Right atrium auricular region (tissue), 2 donors: ENCODE results near the gene CHADL. TPM values are rescaled to one million over a fixed set of nuclear protein-coding genes. Genes with fewer than 3 reads are reported as not detected.

ENCODE experiments used
- DNase-seq: peaks from one replicate; pipeline ENCODE4 v3.0.0-alpha.2; 2019; ENCODE audit warnings: low spot score
- H3K27ac ChIP-seq, 2 donors: fragments of 200-600 bp; sonication (generic); 1 replicate in 1 of 2; 2 replicates in 1 of 2; pipeline ENCODE4 v1.5.1; 2016 to 2019
- H3K27me3 ChIP-seq, 2 donors: fragments of 200-600 bp; sonication (generic); one replicate each; pipeline versions ENCODE4 v1.5.1 to v1.6.0; 2017 to 2019
- H3K36me3 ChIP-seq: fragments of 200-600 bp; sonication (generic); one replicate; pipeline ENCODE4 v1.5.1; 2016
- H3K4me1 ChIP-seq, 2 donors: fragments of 200-600 bp; sonication (generic); one replicate each; pipeline versions ENCODE4 v1.5.1 to v1.6.0; 2017 to 2019
- H3K4me3 ChIP-seq, 2 donors: fragments of 200-600 bp; sonication (generic); 1 replicate in 1 of 2; 2 replicates in 1 of 2; pipeline ENCODE4 v1.5.1; 2017 to 2019; ENCODE audit warnings: mild to moderate bottlenecking in 1 of 2, moderate library complexity in 1 of 2
- H3K9me3 ChIP-seq, 2 donors: fragments of 200-600 bp; sonication (generic); one replicate each; pipeline ENCODE4 v1.5.1; 2019
- total RNA-seq, 2 donors: library from RNA; depleted of rRNA; stranded (reverse); fragments of >200 nt; gene quantifications; one replicate each; pipeline ENCODE4 v1.1.0, GENCODE V29; 2016
- TF ChIP-seq, protein P1 (sequence below), 2 donors: fragments of 200-600 bp; sonication (generic); IDR thresholded peaks; one replicate each; pipeline ENCODE4 v1.5.1; 2019; ENCODE audit warnings: antibody characterized with exemption in 2 of 2

CHADL gene
- total RNA-seq, 2 donors from 2014 or later, result 8.3 to 16.1 TPM

DNA sequence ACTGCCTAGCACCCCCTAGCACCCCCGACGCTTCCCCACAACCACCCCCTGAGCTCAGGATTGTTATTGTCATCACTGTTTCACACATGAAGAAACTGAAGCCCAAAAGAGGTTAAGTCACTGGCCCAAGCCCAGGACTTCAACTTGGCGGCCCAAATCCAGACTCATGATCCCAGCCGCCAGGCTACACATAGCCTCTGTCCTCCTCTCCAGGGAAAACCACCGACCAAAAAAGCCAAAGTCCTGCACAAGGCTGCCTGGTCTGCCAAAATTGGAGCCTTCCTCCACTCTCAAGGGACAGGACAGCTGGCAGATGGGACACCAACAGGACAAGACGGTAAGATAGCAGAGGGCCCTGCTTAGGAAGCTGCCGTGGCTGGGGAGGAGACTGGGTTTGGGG lies 24.8 kb downstream of the CHADL start:
- H3K4me3 ChIP-seq, result no peak overlapping the region

DNA sequence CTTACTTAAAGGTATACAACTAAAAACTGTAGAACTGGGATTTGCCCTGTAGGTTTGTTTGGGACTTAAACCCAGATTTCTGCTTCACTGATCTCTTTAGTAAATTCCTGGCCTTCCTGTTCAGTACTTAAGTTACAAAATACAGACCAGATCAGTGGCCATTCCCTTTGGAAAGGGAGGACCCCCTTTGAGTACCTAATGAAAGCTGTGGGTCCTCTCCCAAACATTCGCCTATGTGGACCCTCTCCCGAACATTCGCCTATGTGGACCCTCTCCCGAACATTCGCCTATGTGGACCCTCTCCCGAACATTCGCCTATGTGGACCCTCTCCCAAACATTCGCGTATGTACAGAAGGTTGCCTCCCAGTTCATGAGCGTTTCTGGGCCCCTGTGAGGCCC lies 25.3 kb downstream of the CHADL start:
- Histone ChIP-seq H3K27me3 (no peaks in the 10 kb centered on the region), H3K36me3 (peaks cover 42% of the 10 kb centered on the region), H3K4me3 (no peak overlapping the region), H3K27ac (no peak overlapping the region), H3K4me1 (peaks cover 0 to 28% of the 10 kb centered on the region in 2 donors), H3K9me3 (no peaks in the 10 kb centered on the region)
- TF ChIP-seq, protein P1, sequence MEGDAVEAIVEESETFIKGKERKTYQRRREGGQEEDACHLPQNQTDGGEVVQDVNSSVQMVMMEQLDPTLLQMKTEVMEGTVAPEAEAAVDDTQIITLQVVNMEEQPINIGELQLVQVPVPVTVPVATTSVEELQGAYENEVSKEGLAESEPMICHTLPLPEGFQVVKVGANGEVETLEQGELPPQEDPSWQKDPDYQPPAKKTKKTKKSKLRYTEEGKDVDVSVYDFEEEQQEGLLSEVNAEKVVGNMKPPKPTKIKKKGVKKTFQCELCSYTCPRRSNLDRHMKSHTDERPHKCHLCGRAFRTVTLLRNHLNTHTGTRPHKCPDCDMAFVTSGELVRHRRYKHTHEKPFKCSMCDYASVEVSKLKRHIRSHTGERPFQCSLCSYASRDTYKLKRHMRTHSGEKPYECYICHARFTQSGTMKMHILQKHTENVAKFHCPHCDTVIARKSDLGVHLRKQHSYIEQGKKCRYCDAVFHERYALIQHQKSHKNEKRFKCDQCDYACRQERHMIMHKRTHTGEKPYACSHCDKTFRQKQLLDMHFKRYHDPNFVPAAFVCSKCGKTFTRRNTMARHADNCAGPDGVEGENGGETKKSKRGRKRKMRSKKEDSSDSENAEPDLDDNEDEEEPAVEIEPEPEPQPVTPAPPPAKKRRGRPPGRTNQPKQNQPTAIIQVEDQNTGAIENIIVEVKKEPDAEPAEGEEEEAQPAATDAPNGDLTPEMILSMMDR (IDR thresholded peaks at IDR 0.05), result no peak
- no peak for DNase-seq

More for the DNA sequence above, 24.8 kb downstream of the CHADL start:
- Histone ChIP-seq H3K27ac (peak overlapping the region; percentile 59 to 73), H3K9me3 (no peaks in the 10 kb centered on the region), H3K27me3 (no peaks in the 10 kb centered on the region), H3K4me1 (peaks cover 0 to 28% of the 10 kb centered on the region in 2 donors), H3K36me3 (peaks cover 42% of the 10 kb centered on the region)
- no peak for DNase-seq
- TF ChIP-seq, protein P1 (IDR thresholded peaks at IDR 0.05), result no peak

DNA sequence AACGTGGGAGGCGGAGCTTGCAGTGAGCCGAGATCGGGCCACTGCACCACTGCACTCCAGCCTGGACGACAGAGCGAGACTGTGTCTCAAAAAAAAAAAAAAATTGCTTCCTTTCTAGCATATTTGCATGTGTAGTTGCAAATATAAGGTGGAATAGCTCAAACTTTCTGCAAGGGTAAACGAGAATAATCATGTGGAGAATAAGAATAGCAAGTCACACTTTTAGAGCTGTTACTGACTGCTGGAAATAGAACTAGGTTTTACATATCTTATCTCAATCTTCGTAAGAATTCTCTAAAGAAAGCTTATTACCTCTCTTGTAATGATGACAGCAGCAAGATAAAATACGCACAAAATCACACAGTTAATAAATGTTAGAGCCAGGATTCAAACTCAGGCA lies 34.0 kb downstream of the CHADL start:
- DNase-seq, result no peak
- TF ChIP-seq, protein P1 (IDR thresholded peaks at IDR 0.05), result no peak

DNA sequence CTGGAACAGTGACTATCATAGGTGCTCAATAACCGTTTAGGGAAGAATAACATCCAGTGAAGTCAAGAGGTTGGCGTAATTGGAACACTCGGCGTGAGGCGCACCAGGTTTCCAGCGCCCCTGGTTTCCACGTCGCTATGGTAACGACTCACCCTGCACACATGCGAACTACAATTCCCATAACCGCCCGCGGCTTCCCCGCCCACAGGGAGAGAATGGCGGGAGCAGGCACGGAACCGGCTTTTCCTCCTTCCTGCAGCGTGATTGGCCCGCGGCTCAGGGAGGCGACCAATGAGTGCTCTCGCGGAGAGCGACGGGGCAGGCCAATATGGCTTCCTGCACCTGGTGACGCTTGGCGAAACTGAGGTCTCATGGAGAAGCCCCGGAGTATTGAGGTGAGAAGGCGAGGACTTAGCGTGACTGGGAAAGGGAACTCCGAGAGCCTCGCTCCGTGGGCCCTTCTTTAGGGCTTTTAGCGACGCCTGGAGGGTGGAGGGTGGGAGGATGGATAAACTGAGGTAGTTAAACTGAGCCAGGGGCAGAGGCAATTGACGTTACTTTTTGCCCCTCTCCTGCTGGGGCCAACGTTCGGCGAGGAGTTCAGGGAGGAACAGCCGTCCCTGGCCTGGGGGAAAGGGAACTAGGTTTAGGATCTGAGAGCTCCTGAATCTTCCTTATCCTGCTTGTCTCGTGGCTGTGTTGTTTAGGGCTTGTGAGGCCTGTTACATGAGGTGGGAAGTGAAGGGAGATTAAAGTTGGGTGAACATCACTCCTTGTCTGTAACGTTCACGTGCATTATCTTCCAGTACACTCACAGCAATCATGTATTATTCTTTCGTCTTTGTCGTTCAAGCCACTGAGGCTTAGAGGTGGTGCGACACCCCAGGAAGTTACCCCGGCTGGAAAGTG lies 35.5 kb downstream of the CHADL start, which contains the start of gene L3MBTL2:
Gene L3MBTL2, plus strand, starts transcription at position 321 of the 909 bp plus-strand sequence. Its CDS starts 51 bp downstream, at position 372.
- no peaks in the 10 kb centered on the region for H3K27me3 ChIP-seq
- peak within 1 kb of the TSS; percentile 73 to 77 for H3K4me3 ChIP-seq
- peaks cover 7% of the 10 kb centered on the region for H3K36me3 ChIP-seq
- peak within 1 kb of the TSS; percentile 65 to 81 for H3K27ac ChIP-seq
- H3K4me1 ChIP-seq, result peaks cover 0 to 8% of the 10 kb centered on the region in 2 donors
- TF ChIP-seq, protein P1 (IDR thresholded peaks at IDR 0.05), result no peak
- no peaks in the 10 kb centered on the region for H3K9me3 ChIP-seq
- peak; percentile 98 for DNase-seq

More for the DNA sequence above, 34.0 kb downstream of the CHADL start:
- Histone ChIP-seq H3K4me3 (no peak overlapping the region), H3K27me3 (no peaks in the 10 kb centered on the region), H3K9me3 (no peaks in the 10 kb centered on the region), H3K27ac (no peak overlapping the region), H3K36me3 (peaks cover 17% of the 10 kb centered on the region), H3K4me1 (peaks cover 0 to 8% of the 10 kb centered on the region in 2 donors)

DNA sequence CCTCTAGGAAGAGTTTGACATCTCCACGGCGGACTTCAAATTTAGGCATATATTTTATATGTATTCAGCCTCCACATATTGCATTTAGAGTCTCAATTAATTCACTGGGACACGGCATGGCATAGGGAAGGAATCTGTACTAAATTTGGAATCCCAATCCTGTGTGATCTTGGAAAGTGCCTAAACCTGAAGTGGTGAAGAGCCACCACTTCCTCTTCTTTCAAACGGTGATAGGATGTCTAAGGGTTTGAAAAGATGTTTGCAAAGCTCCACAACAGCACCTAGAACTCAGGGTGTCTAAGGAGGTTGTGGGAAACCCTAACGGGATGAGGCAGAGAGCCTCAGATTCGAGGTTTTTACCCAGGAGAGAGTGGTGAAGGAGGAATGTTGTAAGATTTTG lies 36.7 kb downstream of the CHADL start:
- H3K9me3 ChIP-seq, result no peaks in the 10 kb centered on the region
- no peak for DNase-seq
- no peak overlapping the region for H3K4me3 ChIP-seq
- H3K27ac ChIP-seq, result no peak overlapping the region
- H3K36me3 ChIP-seq, result no peaks in the 10 kb centered on the region
- peaks cover 0 to 8% of the 10 kb centered on the region in 2 donors for H3K4me1 ChIP-seq
- no peaks in the 10 kb centered on the region for H3K27me3 ChIP-seq
- TF ChIP-seq, protein P1 (IDR thresholded peaks at IDR 0.05), result no peak
